Measurements from ENCODE around the gene SOX18. TPM values are rescaled to one million over a fixed set of nuclear protein-coding genes. Genes with fewer than 3 reads are reported as not detected.

The SOX18 gene
- total RNA-seq, 6 donors from 2014 or later = 6.3 to 138 (median 37.7) TPM

DNA sequence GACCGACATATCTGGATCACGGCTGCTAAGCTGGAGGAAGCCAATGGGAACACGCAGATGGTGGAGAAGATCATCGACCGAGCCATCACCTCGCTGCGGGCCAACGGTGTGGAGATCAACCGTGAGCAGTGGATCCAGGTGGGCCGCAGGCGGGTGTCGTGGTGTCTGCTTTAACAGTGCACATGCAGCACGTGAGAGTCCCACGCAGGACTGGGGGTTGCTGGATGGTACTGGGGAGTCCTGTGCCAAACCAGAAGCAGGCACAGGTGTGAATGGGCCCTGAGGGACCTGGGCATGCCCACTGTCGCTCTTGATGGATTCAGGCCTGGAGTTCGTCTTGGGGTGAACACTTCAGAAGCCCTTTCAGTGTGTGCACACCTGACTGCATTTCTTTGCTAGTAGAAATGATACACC lies 38.1 kb downstream of the SOX18 start:
- no peak overlapping the region for H3K27ac ChIP-seq
- H3K27me3 ChIP-seq = no peaks in the 10 kb centered on the region
- DNase-seq = no peak
- H3K9me3 ChIP-seq = no peaks in the 10 kb centered on the region
- no peaks in the 10 kb centered on the region for H3K4me1 ChIP-seq
- ATAC-seq (ENCODE audit: low FRiP score in 2 of 2) = no peak
- no peak overlapping the region for H3K4me3 ChIP-seq
- 97% methylated on average over 13 to 16 of the region's 16 CpGs for WGBS, 2 donors
- TF ChIP-seq EP300 (IDR thresholded peaks at IDR 0.05) = no peak
- no peak for TF ChIP-seq POLR2AphosphoS5 (IDR thresholded peaks at IDR 0.05)
- peaks cover 24 to 86% (median 49%) of the 10 kb centered on the region in 4 donors for H3K36me3 ChIP-seq

DNA sequence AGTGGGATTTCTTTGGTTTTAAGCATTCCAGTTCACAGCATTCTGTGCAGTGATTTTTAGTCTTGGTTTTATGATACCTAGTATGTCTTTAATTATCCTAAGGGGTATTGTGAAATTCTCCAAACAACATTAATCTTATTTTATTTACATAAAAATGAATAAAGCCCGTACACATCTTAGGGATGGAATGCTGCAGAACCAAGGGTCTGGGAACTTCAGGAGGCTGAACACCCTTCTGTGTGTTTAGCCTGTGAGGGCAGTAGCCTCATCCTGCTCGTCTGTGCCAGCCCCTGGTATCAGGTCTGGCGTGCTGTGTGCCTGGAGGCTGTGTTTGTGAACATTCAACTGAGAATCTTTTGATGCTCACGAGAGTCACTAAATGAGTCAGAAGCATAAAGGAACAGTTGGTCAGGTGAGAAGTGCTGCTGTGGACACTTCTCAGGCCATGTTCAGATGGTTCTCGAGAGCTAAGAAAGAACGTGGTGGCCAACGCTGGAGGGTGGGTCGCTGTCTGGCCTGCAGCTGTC lies 38.7 kb downstream of the SOX18 start:
- H3K4me3 ChIP-seq = no peak overlapping the region
- H3K27me3 ChIP-seq = no peaks in the 10 kb centered on the region
- H3K9me3 ChIP-seq = no peaks in the 10 kb centered on the region
- DNase-seq = no peak
- ATAC-seq (ENCODE audit: low FRiP score in 2 of 2) = no peak
- TF ChIP-seq POLR2AphosphoS5 (IDR thresholded peaks at IDR 0.05) = no peak
- TF ChIP-seq, protein P1, sequence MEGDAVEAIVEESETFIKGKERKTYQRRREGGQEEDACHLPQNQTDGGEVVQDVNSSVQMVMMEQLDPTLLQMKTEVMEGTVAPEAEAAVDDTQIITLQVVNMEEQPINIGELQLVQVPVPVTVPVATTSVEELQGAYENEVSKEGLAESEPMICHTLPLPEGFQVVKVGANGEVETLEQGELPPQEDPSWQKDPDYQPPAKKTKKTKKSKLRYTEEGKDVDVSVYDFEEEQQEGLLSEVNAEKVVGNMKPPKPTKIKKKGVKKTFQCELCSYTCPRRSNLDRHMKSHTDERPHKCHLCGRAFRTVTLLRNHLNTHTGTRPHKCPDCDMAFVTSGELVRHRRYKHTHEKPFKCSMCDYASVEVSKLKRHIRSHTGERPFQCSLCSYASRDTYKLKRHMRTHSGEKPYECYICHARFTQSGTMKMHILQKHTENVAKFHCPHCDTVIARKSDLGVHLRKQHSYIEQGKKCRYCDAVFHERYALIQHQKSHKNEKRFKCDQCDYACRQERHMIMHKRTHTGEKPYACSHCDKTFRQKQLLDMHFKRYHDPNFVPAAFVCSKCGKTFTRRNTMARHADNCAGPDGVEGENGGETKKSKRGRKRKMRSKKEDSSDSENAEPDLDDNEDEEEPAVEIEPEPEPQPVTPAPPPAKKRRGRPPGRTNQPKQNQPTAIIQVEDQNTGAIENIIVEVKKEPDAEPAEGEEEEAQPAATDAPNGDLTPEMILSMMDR (IDR thresholded peaks at IDR 0.05) = no peak
- no peak for TF ChIP-seq EP300 (IDR thresholded peaks at IDR 0.05)
- TF ChIP-seq POLR2A (IDR thresholded peaks at IDR 0.05) = no peak
- 87 to 91% methylated on average over 8 of the region's 8 CpGs for WGBS, 2 donors
- no peak overlapping the region for H3K27ac ChIP-seq
- H3K4me1 ChIP-seq = no peaks in the 10 kb centered on the region
- H3K36me3 ChIP-seq = peaks cover 24 to 86% (median 52%) of the 10 kb centered on the region in 4 donors

DNA sequence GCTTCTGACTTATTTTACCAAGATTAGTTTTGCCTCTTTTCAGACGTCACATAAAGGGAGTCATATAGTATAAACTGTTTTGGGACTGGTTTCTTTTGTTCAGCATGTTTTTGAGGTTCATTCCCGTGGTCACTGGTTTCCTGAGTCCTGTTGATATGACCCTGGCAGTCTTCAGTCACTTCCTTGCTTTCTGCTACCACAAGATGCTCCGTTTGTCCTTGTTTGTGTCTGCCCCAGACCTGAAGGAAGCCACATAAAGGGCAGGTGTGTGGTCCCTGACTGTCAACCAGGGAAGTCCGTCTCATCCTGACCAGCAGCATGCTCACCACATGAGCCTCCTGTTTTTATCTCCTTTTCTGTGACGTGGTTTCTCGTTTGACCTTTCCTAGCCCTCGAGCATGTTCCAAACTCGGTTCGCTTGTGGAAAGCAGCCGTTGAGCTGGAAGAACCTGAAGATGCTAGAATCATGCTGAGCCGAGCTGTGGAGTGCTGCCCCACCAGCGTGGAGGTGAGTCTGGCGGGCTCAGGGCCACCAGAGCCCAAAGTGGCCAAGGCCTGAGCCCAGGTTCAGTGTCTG lies 39.5 kb downstream of the SOX18 start:
- no peak for ATAC-seq (ENCODE audit: low FRiP score in 2 of 2)
- H3K36me3 ChIP-seq = peaks cover 22 to 86% (median 51%) of the 10 kb centered on the region in 4 donors
- no peaks in the 10 kb centered on the region for H3K9me3 ChIP-seq
- TF ChIP-seq POLR2A (IDR thresholded peaks at IDR 0.05) (no peak), POLR2AphosphoS5 (IDR thresholded peaks at IDR 0.05) (no peak), EP300 (IDR thresholded peaks at IDR 0.05) (no peak)
- TF ChIP-seq, protein P1 (IDR thresholded peaks at IDR 0.05) = no peak
- no peak overlapping the region for H3K4me3 ChIP-seq
- DNase-seq = no peak
- H3K27me3 ChIP-seq = no peaks in the 10 kb centered on the region
- WGBS, 2 donors = 84 to 90% methylated on average over 12 to 13 of the region's 13 CpGs
- H3K27ac ChIP-seq = no peak overlapping the region
- no peaks in the 10 kb centered on the region for H3K4me1 ChIP-seq

DNA sequence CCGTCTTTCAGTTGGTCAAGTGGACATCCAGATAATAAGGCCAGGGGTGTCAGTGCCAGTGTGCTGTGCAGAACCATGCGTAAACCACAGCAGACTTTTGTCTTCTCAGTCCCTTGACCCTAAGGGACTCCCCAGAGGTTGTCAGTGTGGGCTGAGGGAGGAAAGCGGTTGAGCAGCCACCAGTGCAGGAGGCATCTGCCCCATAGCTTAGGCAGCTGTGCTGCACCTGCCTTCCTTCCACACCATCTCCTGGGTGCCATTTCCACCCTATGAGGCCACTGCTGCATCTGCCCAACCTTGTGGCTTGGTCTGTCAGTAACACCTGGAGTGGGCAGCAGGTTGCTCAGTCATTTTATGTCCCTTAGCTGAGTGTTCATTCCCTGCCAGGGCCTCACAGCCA lies 42.5 kb downstream of the SOX18 start:
- Histone ChIP-seq H3K4me1 (peaks cover 0 to 12% (median 7%) of the 10 kb centered on the region in 4 donors), H3K27me3 (no peaks in the 10 kb centered on the region), H3K36me3 (peaks cover 28 to 92% (median 65%) of the 10 kb centered on the region in 4 donors), H3K27ac (no peak overlapping the region), H3K9me3 (no peaks in the 10 kb centered on the region), H3K4me3 (no peak overlapping the region)
- ATAC-seq (ENCODE audit: low FRiP score in 2 of 2) (no peak), DNase-seq (no peak)
- WGBS, 2 donors = 97 to 98% methylated on average over 3 of the region's 3 CpGs
- TF ChIP-seq POLR2A (IDR thresholded peaks at IDR 0.05) = no peak
- TF ChIP-seq, protein P1 (IDR thresholded peaks at IDR 0.05) = no peak
- TF ChIP-seq EP300 (IDR thresholded peaks at IDR 0.05) = no peak
- TF ChIP-seq POLR2AphosphoS5 (IDR thresholded peaks at IDR 0.05) = no peak

DNA sequence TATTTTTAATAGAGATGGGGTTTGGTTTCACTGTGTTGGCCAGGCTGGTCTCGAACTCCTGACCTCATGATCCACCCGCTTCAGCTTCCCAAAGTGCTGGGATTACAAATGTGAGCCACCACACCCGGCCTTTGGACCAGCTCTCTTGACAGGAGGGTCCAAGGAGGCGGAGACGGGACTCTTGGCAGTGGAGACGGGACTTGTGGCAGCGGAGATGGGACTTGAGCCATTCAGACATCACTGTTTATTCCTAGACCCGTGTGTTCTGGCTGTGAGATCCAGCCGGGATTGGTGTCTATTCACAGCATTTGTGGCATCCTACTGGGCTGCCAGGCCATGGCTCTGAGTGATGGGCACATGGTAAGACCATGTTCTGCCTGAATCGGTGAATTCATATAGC lies 42.9 kb downstream of the SOX18 start:
- DNase-seq (no peak), ATAC-seq (ENCODE audit: low FRiP score in 2 of 2) (no peak)
- peaks cover 0 to 12% (median 7%) of the 10 kb centered on the region in 4 donors for H3K4me1 ChIP-seq
- H3K36me3 ChIP-seq = peaks cover 27 to 95% (median 68%) of the 10 kb centered on the region in 4 donors
- no peaks in the 10 kb centered on the region for H3K27me3 ChIP-seq
- no peak overlapping the region for H3K4me3 ChIP-seq
- no peak overlapping the region for H3K27ac ChIP-seq
- 81 to 90% methylated on average over 9 to 10 of the region's 10 CpGs for WGBS, 2 donors
- H3K9me3 ChIP-seq = no peaks in the 10 kb centered on the region
- TF ChIP-seq, protein P1 (IDR thresholded peaks at IDR 0.05) = no peak
- TF ChIP-seq EP300 (IDR thresholded peaks at IDR 0.05) = no peak
- no peak for TF ChIP-seq POLR2A (IDR thresholded peaks at IDR 0.05)
- no peak for TF ChIP-seq POLR2AphosphoS5 (IDR thresholded peaks at IDR 0.05)

Measured in upper lobe of left lung (tissue), 6 donors.